Hematopoietic multipotent progenitor cell treated with erythropoietin and hydrocortisone succinate and interleukin-3 and kit ligand, for 17 days (in vitro differentiated cells): ENCODE results near the gene PEDS1.
"Not testable (repeated sequence)": the region's sequence is repeated elsewhere in the genome, so short reads cannot be mapped to it uniquely, and the experiment has no call there.

Experiments used
- DNase-seq: peaks from one replicate; pipeline ENCODE4 v3.0.0-alpha.2; 2015; ENCODE audit warnings: low spot score

PEDS1 gene

DNA sequence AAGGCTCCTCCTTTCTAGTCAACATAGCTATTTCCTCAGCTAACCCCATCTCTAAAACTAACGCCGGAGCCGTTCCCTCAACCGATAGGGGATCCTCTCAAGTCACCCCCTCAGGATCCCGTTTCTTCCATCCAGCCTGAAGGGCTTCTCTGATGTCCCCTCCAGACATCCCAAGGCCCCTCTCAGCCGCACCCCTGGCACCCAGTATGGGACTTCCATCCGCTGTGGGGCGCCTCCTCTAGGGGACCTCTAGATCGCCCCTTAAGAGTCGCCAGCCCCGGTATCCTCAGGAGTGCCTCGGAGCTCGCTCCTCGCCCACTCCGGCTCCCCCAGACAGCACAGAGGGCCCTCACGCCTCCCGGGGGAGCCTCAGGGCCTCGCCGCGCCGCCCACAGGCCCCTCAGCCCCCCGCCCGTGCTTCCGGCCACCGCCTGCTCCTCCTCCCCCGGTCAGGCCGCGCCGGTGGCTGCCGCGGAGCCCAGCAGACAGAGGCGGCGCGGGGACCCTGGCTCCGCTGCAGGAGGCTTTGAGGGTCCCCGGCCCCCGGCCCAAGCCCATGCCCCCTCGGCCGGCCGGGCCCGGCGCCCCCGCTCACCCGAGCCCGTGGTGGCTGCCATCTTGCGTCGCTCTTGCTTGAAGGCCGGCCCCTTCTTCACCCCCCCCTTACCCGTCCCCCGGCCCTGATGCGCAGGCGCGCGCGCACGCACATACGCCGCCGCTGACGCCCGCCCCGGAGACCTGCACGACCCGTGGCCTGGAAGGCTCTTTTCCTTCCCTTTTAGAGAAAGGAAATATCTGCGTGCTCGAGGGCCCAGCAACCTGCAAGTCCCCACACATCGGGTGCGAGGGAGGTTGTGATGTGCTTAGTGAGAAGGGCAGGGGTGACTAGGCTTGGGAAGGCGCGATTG, 40.8 kb downstream of the PEDS1 start, which contains the start of gene UBE2V1:
UBE2V1 (minus strand) TSS at position 639 of the 908 bp plus-strand sequence; CDS start at position 617, 22 bp downstream.
- peak; percentile 86 for DNase-seq

DNA sequence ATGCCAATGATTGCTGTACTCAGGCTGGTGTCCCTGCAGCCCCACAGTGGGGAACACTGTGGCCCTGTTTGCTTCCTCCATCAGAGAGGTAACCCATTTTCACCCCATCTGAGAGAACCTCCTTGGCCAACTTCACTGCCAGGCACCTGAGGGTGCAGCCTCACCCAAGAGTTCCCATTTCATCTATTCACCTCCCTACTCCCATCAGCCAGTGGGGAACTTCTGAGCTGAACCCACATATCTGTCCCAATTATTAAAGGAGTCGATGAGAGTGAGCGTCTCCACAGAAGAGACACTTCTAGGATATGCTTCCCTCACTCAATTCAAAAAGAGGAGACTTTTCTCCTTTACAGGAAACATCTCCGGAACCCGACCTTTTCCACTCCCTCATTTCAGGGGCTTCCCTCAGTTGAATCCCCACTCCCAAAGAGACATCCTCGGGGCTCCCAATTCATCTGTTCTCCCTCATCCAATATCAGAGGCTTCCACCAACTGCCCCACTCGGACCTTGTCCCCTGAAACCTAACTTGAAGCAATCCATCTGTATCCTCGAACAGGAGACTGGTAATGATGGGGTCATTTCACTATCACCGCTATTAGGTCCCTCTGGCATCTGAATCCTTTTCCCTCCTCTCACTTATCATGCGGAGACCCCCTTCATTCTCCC, 41.6 kb downstream of the PEDS1 start:
- DNase-seq, result peak; percentile 58

DNA sequence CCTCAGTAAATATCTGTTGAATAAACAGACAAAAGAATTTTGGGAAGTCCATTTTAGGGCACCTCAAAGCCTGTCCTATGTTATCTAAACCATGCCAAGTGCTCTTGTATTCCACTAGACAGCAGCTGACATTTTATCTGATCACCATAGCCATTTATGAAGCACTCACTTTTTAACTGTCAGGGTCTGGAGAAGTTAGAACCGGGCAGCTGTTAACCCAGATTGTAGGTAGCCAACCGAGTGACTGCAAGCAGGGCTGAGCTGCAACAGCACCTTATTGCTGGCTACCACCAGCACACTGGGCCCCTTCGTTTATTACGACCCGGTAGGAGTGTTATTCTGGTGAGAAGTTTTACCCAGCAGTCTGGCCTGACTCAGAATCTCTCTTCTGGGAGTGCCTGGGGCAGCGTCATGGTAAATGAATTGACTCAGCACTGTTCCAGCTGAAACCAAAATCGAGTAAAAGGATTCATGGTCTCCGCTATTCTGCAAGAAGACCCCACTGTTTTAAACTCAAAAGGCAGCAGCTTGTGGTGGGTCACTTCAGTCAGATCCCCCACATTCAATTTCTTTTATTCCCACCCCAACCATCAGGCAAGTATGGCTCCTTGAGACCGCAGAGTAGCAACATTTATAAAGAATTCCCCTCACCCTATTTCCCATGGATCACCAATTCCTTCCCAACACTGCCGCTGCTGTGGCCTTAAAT, 42.2 kb downstream of the PEDS1 start:
- peak; percentile 75 for DNase-seq

DNA sequence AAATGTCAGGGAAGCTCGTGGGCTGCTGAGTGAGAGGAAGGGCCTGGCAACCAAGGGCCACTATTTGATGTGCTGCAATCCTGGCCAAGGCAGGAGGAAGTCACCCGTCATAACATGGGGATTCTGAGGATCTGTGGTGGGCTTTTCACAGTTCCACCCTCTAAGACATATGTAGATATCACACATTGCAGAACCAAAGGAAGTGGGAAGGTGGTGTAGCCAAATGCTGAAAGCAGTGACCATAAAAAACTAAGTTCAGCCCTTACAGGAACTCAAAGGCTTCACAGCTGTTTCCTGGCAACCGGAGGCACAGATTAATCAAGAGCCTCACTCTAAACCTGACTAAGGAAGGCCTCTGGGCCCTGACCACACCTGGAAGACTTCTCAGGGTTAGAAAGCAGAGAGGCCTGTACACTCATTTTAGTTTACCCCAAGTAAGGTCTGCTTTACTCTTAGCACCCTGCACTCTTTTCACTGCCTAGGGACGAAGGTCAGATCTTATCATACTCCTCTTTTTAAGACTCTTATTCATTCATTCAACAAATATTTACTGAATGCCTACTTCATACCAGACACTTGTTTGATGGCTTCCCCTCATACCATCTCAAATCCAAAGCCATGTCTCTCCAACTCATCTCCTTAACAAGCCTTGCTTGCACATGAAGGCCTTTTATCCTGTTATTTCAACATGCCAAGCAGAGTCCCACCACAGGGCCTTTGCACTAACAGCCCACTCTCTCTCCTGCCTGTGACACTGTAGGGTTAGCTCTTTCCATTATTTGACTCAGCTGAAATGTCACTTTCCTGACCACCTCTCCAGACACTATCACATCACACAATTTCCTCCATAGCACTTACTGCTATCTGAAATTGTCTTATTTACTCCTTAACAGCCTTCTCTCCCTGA, 43.1 kb downstream of the PEDS1 start:
- DNase-seq, result peak; percentile 59

DNA sequence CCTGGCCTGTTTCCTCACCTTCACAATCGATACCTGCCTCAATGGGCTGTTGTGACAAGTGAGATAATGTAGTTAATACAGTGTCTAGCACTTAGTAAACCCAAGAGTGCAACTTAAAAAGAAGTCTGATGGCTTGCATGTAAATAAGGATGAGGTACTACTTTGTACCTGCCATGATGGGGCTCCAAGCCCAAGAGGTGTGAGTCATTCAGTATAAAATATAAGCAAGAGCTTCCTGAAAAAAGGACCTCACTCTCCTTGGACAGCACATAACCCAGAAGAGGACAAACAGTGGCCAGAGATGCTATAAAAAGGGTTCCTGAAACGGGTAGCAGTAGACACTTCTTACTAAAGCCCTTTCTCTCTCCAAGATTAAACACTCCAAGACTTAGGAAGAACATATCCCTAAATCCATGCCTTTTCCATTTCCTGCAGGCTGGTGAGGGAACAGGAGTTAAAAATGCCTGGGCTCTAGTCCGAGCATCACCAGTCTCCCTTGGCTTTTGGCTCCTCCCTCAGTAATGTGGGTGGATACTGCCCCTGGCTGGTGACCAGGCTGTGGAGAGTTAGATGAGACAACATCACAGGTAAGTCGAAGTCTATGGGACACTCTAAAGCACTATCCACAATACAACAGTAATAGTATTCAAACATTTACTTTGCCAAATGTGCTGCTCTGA, 44.8 kb downstream of the PEDS1 start:
- DNase-seq, result peak; percentile 59

DNA sequence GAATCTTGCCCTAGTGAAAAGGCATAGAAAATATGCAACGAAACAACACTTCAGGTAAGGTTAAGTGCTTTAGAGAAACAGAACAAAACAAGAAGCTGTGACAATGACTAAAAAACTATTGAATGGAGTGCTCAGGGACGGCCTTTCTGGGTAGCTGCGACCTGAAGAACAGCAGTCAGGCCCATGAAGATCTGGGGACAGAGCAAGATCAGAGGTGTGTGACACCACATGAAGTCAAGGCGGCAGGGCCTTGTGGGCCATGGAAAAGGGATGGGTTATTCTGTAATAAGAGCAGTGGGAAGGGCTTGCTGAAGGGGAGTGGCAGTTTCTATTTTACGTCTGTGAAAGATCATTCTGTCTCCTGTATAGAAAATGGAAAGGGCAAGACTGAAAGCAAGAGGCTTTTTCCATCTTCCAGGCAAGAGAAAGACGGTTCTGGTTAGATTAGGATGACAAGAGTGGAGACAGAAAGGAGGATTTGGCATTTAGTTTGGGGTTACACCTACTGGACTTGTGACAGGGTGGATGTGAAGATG, 45.7 kb downstream of the PEDS1 start:
- DNase-seq, result no peak

DNA sequence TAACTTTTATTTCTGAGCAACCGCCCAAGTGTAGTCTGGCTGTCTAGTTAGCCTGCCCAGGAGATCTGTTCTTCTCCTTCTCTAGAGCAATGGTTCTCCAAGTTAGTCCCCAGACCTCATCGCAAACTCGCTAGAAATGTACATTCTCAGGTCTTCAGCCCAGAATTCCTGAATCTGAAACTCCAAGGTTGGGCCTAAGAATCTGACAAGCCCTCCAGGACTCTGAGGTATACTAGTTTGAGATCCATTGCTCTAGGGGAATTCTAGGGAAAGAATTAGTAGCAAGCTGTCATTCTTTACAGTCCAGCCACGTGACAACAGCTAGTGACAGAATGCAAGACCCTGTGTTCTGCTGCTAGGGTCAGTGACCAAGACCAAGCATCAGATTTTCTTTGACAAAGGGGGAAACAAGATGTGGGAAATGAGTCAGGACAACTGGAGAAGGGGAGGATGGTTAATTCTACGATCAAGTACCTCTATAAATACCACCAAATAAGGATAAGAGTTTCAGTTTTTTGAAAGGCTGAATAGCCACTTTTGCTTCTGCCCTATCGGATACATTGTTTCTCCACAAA, 46.4 kb downstream of the PEDS1 start:
- no peak for DNase-seq

DNA sequence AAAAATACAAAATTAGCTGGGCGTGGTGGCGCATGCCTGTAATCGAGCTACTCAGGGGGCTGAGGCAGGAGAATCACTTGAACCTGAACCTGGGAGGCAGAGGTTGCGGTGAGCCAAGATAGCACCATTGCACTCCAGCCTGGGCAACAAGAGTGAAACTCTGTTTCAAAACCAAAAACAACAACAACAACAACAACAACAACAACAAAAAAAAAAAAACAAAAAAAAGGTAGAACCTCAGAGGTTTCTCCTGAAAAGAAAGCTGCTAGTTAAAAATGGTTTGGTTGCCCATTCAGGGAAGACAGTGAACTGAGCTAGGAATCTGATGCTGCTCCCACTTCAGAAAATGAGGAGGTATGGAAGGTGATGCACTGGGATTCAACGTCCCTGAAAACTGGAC, 46.9 kb downstream of the PEDS1 start:
- not testable (repeated sequence) for DNase-seq
